Heart left ventricle (tissue), 13 donors: ENCODE data around the gene SERPINF2.

Experiments
- CTCF ChIP-seq, 12 donors: fragments of 200-600 bp; sonication (generic) in 4 of 12; IDR thresholded peaks; one replicate each; pipeline versions ENCODE4 v1.5.0 to v1.8.0; 2018 to 2022; ENCODE audit warnings: antibody characterized with exemption in 12 of 12, mild to moderate bottlenecking in 5 of 12
- POLR2A ChIP-seq, 2 donors: fragments of 450-650 bp; IDR thresholded peaks; one replicate each; pipeline ENCODE4 v1.6.1; 2017; ENCODE audit warnings: antibody characterized with exemption in 2 of 2, mild to moderate bottlenecking in 2 of 2, moderate library complexity in 2 of 2
- donor health status: ischemic (EF 13 %, LVEDD 7.1; RV severe dilation, severe dysfunction).
- donor health status: DM: no; HTN: yes; CAD: no.
- donor health status: DM: no; HTN: no; CAD: no.
- donor health status: ischemic (EF 25% LVEDD 6.9; RV normal size, moderate dysfunction).
- donor health status: ischemic (EF 25% LVEDD 5.7; RV mildly dilated, moderate dysfunction).
- donor health status: ischemic (EF 35%, LVEDD 5.7; RV mildly dilated, moderate dysfunction).
- donor health status: nonischemic (EF 11% LVEDD 7.7; RV severe dilation, severe dysfunction).
- donor health status: DM: yes; HTN: yes; CAD: no.
- donor health status: PGD.
- donor health status: ischemic (EF 29% LVEDD 5.4; RV normal size, mild dysfunction).
- donor health status: nonischemic (EF 23%, LVEDD 6.1; RV moderate dilation, normal function).

GRCh38 chr17:1802429-1802828 lies 59.8 kb downstream of the SERPINF2 start:
- TF ChIP-seq CTCF (IDR thresholded peaks at IDR 0.05): no peak
- TF ChIP-seq POLR2A (IDR thresholded peaks at IDR 0.05): no peak
